H1 (cell line): ENCODE data around the gene C5orf15. TPM values are rescaled to one million over a fixed set of nuclear protein-coding genes. Genes with fewer than 3 reads are reported as not detected.

ENCODE experiments used
- CTCF ChIA-PET: fragments of 300-600 bp; sonication (Branson Sonifier 250); formaldehyde crosslinking; loops from one replicate; lab custom pipeline; 2021; ENCODE audit not compliant: partially characterized antibody; lab: Charles Lee
- POLR2A ChIA-PET: fragments of 300-600 bp; sonication (Branson Sonifier 250); formaldehyde crosslinking; loops from one replicate; lab custom pipeline; 2021; ENCODE audit warnings: inconsistent platforms; ENCODE audit not compliant: partially characterized antibody; lab: Charles Lee
- DNase-seq, 2 experiments: peaks; one replicate each; pipeline versions ENCODE4 v3.0.0 to v3.0.0-alpha.2; 2010 to 2022; ENCODE audit warnings: low spot score in 2 of 2, low read depth in 1 of 2, mixed read lengths in 1 of 2
- FAIRE-seq: peaks from 2 replicates; lab custom pipeline; 2011; peaks lifted over from hg19 to GRCh38; lab: Jason Lieb, UNC
- H2AFZ ChIP-seq: 2 replicates; pipeline ENCODE4 v1.8.1; 2012; ENCODE audit warnings: low read length, inconsistent platforms
- H2AK5ac ChIP-seq: 2 replicates; pipeline ENCODE4 v1.6.1; 2013; ENCODE audit warnings: low read depth, low read length
- H2BK120ac ChIP-seq: replicated peaks from 2 replicates; pipeline ENCODE3; 2013; ENCODE audit warnings: low read depth, low read length, inconsistent platforms
- H2BK12ac ChIP-seq: 2 replicates; pipeline ENCODE4 v1.6.1; 2013; ENCODE audit warnings: low read depth, low read length
- H2BK15ac ChIP-seq: 2 replicates; pipeline ENCODE4 v1.6.1; 2013; ENCODE audit warnings: low read length
- H2BK20ac ChIP-seq: 2 replicates; pipeline ENCODE4 v1.6.1; 2013; ENCODE audit warnings: low read length
- H2BK5ac ChIP-seq: 2 replicates; pipeline ENCODE4 v1.6.1; 2013; ENCODE audit warnings: low read depth, low read length
- H3K14ac ChIP-seq: 2 replicates; pipeline ENCODE4 v1.6.1; 2013; ENCODE audit warnings: inconsistent platforms; ENCODE audit not compliant: insufficient read length
- H3K18ac ChIP-seq: 2 replicates; pipeline ENCODE4 v1.6.1; 2013; ENCODE audit warnings: low read length; ENCODE audit errors: extremely low read depth
- H3K23ac ChIP-seq: 2 replicates; pipeline ENCODE4 v1.6.1; 2013; ENCODE audit warnings: inconsistent platforms; ENCODE audit not compliant: insufficient read length
- H3K23me2 ChIP-seq: 2 replicates; pipeline ENCODE4 v1.6.1; 2013; ENCODE audit warnings: low read depth, low read length
- H3K27ac ChIP-seq: 2 replicates; pipeline ENCODE4 v1.6.1; 2011; ENCODE audit warnings: low read depth, low read length, inconsistent platforms
- H3K27me3 ChIP-seq, 4 experiments: replicated peaks in 1 of 4; 1 replicate in 1 of 4; 2 replicates in 3 of 4; pipeline versions ENCODE4 v1.6.1 to v1.8.1; 2011 to 2013; ENCODE audit warnings: low read length in 3 of 4, mild to moderate bottlenecking in 3 of 4, inconsistent platforms in 2 of 4, mixed read lengths in 2 of 4, moderate library complexity in 1 of 4; ENCODE audit not compliant: control insufficient read depth in 3 of 4, insufficient read depth in 3 of 4; ENCODE audit errors: extremely low read depth in 1 of 4
- H3K36me3 ChIP-seq, 4 experiments: 2 replicates each; pipeline versions ENCODE4 v1.6.1 to v1.8.1; 2011 to 2013; ENCODE audit warnings: mild to moderate bottlenecking in 4 of 4, low read length in 3 of 4, moderate library complexity in 2 of 4, control low read depth in 1 of 4, inconsistent platforms in 1 of 4; ENCODE audit not compliant: insufficient read depth in 4 of 4, control insufficient read depth in 2 of 4
- H3K4ac ChIP-seq: replicated peaks from 2 replicates; pipeline ENCODE3; 2013; ENCODE audit warnings: low read length, low read depth, mixed read lengths, inconsistent platforms; ENCODE audit not compliant: insufficient read length
- H3K4me1 ChIP-seq, 4 experiments: replicated peaks in 1 of 4; 1 replicate in 1 of 4; 2 replicates in 3 of 4; pipeline versions ENCODE4 v1.6.1 to v1.8.1; 2011 to 2013; ENCODE audit warnings: low read length in 3 of 4, inconsistent platforms in 2 of 4, mixed read lengths in 1 of 4; ENCODE audit not compliant: insufficient read depth in 4 of 4, control insufficient read depth in 3 of 4
- H3K4me2 ChIP-seq, 2 experiments: 2 replicates each; pipeline versions ENCODE4 v1.6.1 to v1.8.1; 2011 to 2013; ENCODE audit warnings: low read depth in 2 of 2, low read length in 2 of 2, control low read depth in 1 of 2, inconsistent platforms in 1 of 2, mild to moderate bottlenecking in 1 of 2; ENCODE audit not compliant: insufficient read depth in 1 of 2
- H3K4me3 ChIP-seq, 4 experiments: fragments of 200-600, 300-600 bp in 1 of 4; sonication (generic), shearing (Covaris generic), sonication (Bioruptor Twin) in 1 of 4; 2 replicates each; pipeline versions ENCODE4 v1.5.1 to v1.8.1; 2011 to 2016; ENCODE audit warnings: low read length in 4 of 4, low read depth in 3 of 4, control low read depth in 2 of 4, inconsistent platforms in 2 of 4, mild to moderate bottlenecking in 2 of 4, mixed read lengths in 1 of 4, moderate library complexity in 1 of 4; ENCODE audit not compliant: insufficient read depth in 2 of 4; ENCODE audit errors: extremely low read depth in 1 of 4
- H3K56ac ChIP-seq: replicated peaks from 2 replicates; pipeline ENCODE3; 2013; ENCODE audit warnings: low read depth, mild to moderate bottlenecking, mixed read lengths, low read length, inconsistent platforms; ENCODE audit not compliant: insufficient read length
- H3K79me1 ChIP-seq: 2 replicates; pipeline ENCODE4 v1.6.1; 2013; ENCODE audit warnings: low read depth, low read length, control low read depth
- H3K79me2 ChIP-seq, 2 experiments: 2 replicates each; pipeline versions ENCODE4 v1.6.1 to v1.8.1; 2012 to 2013; ENCODE audit warnings: low read length in 2 of 2, mild to moderate bottlenecking in 2 of 2, inconsistent platforms in 1 of 2; ENCODE audit not compliant: insufficient read depth in 2 of 2, control insufficient read depth in 1 of 2
- H3K9ac ChIP-seq, 4 experiments: replicated peaks in 1 of 4; 1 replicate in 1 of 4; 2 replicates in 3 of 4; pipeline versions ENCODE4 v1.6.1 to v1.8.1; 2011 to 2013; ENCODE audit warnings: low read depth in 3 of 4, low read length in 3 of 4, control low read depth in 2 of 4, mild to moderate bottlenecking in 2 of 4, moderate library complexity in 2 of 4, inconsistent platforms in 1 of 4; ENCODE audit errors: extremely low read depth in 1 of 4
- H3K9me3 ChIP-seq, 2 experiments: 2 replicates each; pipeline versions ENCODE4 v1.6.1 to v1.8.1; 2012 to 2013; ENCODE audit warnings: mild to moderate bottlenecking in 2 of 2, moderate library complexity in 2 of 2, control low read depth in 1 of 2, inconsistent platforms in 1 of 2, low read depth in 1 of 2, low read length in 1 of 2, mixed read lengths in 1 of 2; ENCODE audit not compliant: insufficient read depth in 2 of 2
- H4K20me1 ChIP-seq, 2 experiments: replicated peaks in 1 of 2; 2 replicates each; pipeline versions ENCODE3 to v1.8.1; 2011 to 2013; ENCODE audit warnings: inconsistent platforms in 2 of 2, low read length in 2 of 2, mild to moderate bottlenecking in 1 of 2; ENCODE audit not compliant: insufficient read depth in 2 of 2, control insufficient read depth in 1 of 2
- H4K5ac ChIP-seq: 2 replicates; pipeline ENCODE4 v1.6.1; 2013; ENCODE audit warnings: low read length, low read depth, mixed read lengths, inconsistent platforms; ENCODE audit not compliant: insufficient read length
- H4K8ac ChIP-seq: 2 replicates; pipeline ENCODE4 v1.8.0; 2013; ENCODE audit warnings: mild to moderate bottlenecking, moderate library complexity, low read length, inconsistent platforms; ENCODE audit not compliant: insufficient read depth; ENCODE audit errors: extremely low read depth
- H4K91ac ChIP-seq: replicated peaks from 2 replicates; pipeline ENCODE3; 2013; ENCODE audit warnings: low read length, mixed read lengths, inconsistent platforms; ENCODE audit not compliant: insufficient read length
- EP300 ChIP-seq, 2 experiments: IDR thresholded peaks; 1 replicate in 1 of 2; 2 replicates in 1 of 2; pipeline ENCODE4 v1.6.1; 2011 to 2012; ENCODE audit warnings: low read depth in 2 of 2, low read length in 2 of 2, mild to moderate bottlenecking in 2 of 2, borderline replicate concordance in 1 of 2, inconsistent platforms in 1 of 2, moderate library complexity in 1 of 2
- GABPA ChIP-seq: IDR thresholded peaks from 2 replicates; pipeline ENCODE4 v1.6.1; 2011; ENCODE audit warnings: mild to moderate bottlenecking, low read length, moderate library complexity, borderline replicate concordance; ENCODE audit not compliant: insufficient read depth
- HDAC2 ChIP-seq, 2 experiments: fragments of 300-600 bp in 1 of 2; sonication (generic) in 1 of 2; IDR thresholded peaks; 2 replicates each; pipeline ENCODE4 v1.6.1; 2011 to 2012; ENCODE audit warnings: low read depth in 2 of 2, low read length in 2 of 2, mild to moderate bottlenecking in 2 of 2, moderate library complexity in 2 of 2, borderline replicate concordance in 1 of 2, inconsistent platforms in 1 of 2
- NANOG ChIP-seq: IDR thresholded peaks from 2 replicates; pipeline ENCODE4 v1.6.1; 2011; ENCODE audit warnings: low read length, low read depth, mild to moderate bottlenecking, inconsistent platforms; ENCODE audit not compliant: insufficient read depth, poor library complexity, severe bottlenecking
- WGBS, 2 experiments: shearing (Covaris generic) in 1 of 2; methylation state at CpG; one replicate each; pipeline versions ENCODE4 v1.1.6 to v1.1.7; 2013 to 2015; ENCODE audit warnings: low lambda C conversion rate in 2 of 2, mixed read lengths in 2 of 2, inconsistent platforms in 1 of 2, low coverage in 1 of 2, missing lambda C conversion rate in 1 of 2; ENCODE audit not compliant: insufficient replicate concordance in 2 of 2, insufficient coverage in 1 of 2, insufficient read length in 1 of 2; ENCODE audit errors: extremely low coverage in 1 of 2, missing lambda C conversion rate in 1 of 2; 5-methylcytosine and 5-hydroxymethylcytosine counted together
- polyA plus RNA-seq, 7 experiments: library from polyadenylated mRNA; depleted of rRNA in 3 of 7; stranded (reverse) in 5 of 7; unstranded in 2 of 7; fragments of >200 nt in 5 of 7; fragments of 200-250 nt in 2 of 7; gene quantifications; 1 replicate in 5 of 7; 2 replicates in 1 of 7; 4 replicates in 1 of 7; pipeline versions ENCODE4 v1.2.1 to v1.2.3, GENCODE V29; 2011 to 2013; ENCODE audit warnings: missing spikeins in 2 of 7, mixed read lengths in 2 of 7
- total RNA-seq: library from RNA; stranded (reverse); fragmentation: NEBNext Ultra II Directional; extraction: Animal tissue kit (Norgen Biotek cat#: 25700); gene quantifications from 2 replicates; pipeline ENCODE4 v1.2.1, GENCODE V29; 2021

The C5orf15 gene
- total and polyA plus RNA-seq, 2 of the 8 experiments (the other 6 are each of a cell fraction or from before 2014, with no cell fraction given) = 31.7 to 39.3 TPM

- Histone ChIP-seq H4K91ac (no peak overlapping the region), H2BK12ac (no peak overlapping the region), H3K4me1 (peaks cover 8 to 23% (median 13%) of the 10 kb centered on the region in 4 experiments), H2AK5ac (no peak overlapping the region), H2BK120ac (no peak overlapping the region), H3K27ac (no peak overlapping the region), H2BK5ac (no peak overlapping the region), H3K18ac (no peak overlapping the region), H3K79me1 (peaks cover 19% of the 10 kb centered on the region), H3K4ac (no peak overlapping the region), H3K4me2 (no peak overlapping the region; a peak in 1 of 4 replicates), H3K4me3 (no peak overlapping the region), H3K9ac (no peak overlapping the region), H3K56ac (no peak overlapping the region), H4K8ac (no peak overlapping the region), H4K20me1 (peaks cover 48 to 54% of the 10 kb centered on the region in 2 experiments), H2BK15ac (no peak overlapping the region), H2BK20ac (no peak overlapping the region), H3K36me3 (peaks cover 13 to 20% (median 15%) of the 10 kb centered on the region in 4 experiments), H3K79me2 (peaks cover 47 to 92% of the 10 kb centered on the region in 2 experiments), H3K9me3 (no peaks in the 10 kb centered on the region), H3K14ac (no peak overlapping the region), H4K5ac (no peak overlapping the region), H2AFZ (no peak overlapping the region), H3K27me3 (no peaks in the 10 kb centered on the region), H3K23me2 (no peaks in the 10 kb centered on the region), H3K23ac (no peak overlapping the region)
- TF ChIP-seq NANOG (no peak), GABPA (no peak), EP300 (IDR thresholded peaks at IDR 0.05; ENCODE audit: borderline replicate concordance in 1 of 2, low read depth in 2 of 2, low read length in 2 of 2) (no peak), HDAC2 (IDR thresholded peaks at IDR 0.05; ENCODE audit: borderline replicate concordance in 1 of 2, low read depth in 2 of 2, low read length in 2 of 2) (no peak)
- WGBS, 2 experiments = 86% methylated on average over 9 of the region's 9 CpGs; no CpG with 5 or more reads in 1 of the 2 experiments
- ChIA-PET CTCF (interaction anchor here (0.6 to 9.3 kb wide), 8 partner anchors 9 to 123 kb away, joined by 3 to 160 read pairs (median 4); no protein-coding TSS in a partner anchor), POLR2A (interaction anchor here (1.3 to 1.7 kb wide), 2 partner anchors 9 to 11 kb away, joined by 4 to 10 read pairs; partner anchors contain the start of gene VDAC1)
- no peak for FAIRE-seq
- no peak for DNase-seq
Observed at GRCh38 chr5:133994297-133994989, 26.0 kb upstream of the C5orf15 start.
